GM08714 (cell line): ENCODE measurements around the gene ARAP3.

ENCODE experiments used
- H3K4me3 ChIP-seq: fragments of 200-500 bp; sonication (Bioruptor generic); 2 replicates; pipeline ENCODE4 v1.5.1; 2014; ENCODE audit warnings: mild to moderate bottlenecking, low read length, inconsistent platforms
- ZNF274 ChIP-seq: IDR thresholded peaks from 2 replicates; pipeline ENCODE4 v1.6.1; 2012; ENCODE audit warnings: mild to moderate bottlenecking, low read depth, low read length

The ARAP3 gene

DNA sequence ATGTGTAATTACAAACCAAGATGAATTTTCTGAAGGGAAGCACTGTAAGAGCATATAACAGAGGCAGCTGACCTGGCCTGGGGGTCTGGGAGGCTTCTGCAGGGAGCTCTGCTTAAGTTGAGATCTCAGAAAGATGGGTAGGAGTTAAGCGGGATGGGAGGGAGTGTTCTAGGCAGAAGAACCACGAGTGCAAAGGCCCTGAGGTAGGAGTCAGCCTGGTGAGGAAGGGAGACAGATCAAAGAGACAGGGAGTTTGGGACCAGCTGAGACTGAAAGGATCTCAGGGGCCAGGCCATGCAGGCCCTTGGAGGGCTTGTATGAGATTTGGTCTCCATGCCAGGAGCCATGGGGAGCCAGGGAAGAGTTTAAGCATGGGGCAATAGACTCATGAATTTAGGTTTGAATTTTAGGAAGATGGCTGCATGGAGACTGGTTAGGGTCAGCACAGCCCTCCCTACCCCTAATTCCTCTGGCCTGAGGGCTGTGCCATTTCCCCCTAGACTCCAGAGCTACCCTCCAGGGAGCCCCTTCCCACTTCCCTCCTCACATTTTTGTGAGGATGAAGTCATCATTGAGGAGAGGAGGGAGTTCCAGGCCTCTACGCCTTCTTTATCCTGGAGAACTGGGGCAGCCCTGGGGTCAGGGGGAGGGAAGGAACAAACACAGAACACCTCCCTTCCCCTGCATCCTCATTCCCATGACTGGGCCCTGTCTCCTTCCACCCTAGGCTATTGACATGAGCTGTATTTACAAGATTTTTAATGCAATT is 4.8 kb upstream of the ARAP3 start:
- H3K4me3 ChIP-seq: no peak overlapping the region
- no peak for TF ChIP-seq ZNF274

DNA sequence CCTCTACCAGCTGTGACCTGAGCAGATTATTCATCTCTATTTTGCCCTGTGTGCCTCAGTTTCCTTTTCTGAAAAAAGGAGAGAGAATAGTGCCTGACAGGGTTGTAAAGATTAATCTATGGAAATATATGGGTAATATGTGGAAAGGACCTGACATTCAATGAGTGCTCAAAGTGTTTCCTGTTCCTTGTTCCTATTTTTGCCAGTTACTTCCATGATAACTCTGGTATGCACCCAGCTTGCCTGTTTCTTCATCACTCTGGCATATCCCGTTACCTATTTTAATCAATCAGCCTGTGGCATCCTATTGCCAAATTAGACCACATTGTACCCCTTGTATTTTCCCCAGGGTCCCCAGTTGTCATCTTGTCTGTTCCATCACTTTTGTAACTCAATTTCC is 3.6 kb upstream of the ARAP3 start:
- no peak for TF ChIP-seq ZNF274
- H3K4me3 ChIP-seq: no peak overlapping the region

DNA sequence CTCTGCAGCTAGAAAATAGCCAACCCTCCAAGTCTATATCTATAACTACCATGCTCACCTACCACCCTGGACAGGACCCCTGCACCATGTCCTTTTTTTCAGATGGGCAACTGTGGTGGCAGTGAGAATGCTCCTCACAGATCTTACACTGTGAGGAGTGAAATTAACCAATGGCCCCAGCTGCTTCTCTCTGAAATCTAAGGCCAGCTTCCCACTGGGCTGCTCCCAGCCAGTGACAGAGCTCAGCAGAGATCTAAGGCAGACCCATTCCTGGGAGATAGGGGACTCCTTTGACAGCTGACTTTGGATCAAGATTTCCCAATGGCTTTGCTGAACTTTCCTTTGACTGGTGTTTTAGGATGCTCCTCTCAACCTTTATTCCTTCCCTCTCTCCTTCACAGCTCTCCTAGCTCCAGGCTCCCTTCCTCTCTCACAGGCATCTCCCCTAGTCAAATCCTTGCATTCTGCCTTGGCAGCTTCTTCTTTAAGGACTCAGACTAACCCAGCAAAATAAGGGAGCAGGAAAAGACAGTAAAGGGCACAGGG is 1.6 kb upstream of the ARAP3 start:
- no peak overlapping the region for H3K4me3 ChIP-seq
- no peak for TF ChIP-seq ZNF274

DNA sequence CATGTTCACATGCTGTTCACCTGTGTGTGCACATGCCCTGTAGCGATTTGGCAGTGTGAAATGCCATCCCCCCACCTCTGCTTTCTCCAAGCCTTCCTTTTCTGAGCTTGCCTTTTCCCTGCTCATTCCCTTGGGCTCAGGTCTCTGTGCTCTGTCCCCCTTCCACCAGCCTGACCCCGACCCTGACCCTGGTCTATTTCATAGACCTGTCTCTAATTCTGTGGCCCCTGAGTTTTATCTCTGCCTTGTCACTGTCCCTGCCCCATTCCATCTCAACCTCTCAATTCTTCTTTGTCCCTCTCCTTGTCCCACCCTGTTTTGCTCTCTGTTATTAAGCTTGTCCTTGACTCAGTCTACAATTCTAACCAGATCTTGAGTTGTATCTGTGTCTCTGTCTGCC is 735 bp downstream of the ARAP3 start:
- H3K4me3 ChIP-seq: no peak overlapping the region
- TF ChIP-seq ZNF274: no peak

DNA sequence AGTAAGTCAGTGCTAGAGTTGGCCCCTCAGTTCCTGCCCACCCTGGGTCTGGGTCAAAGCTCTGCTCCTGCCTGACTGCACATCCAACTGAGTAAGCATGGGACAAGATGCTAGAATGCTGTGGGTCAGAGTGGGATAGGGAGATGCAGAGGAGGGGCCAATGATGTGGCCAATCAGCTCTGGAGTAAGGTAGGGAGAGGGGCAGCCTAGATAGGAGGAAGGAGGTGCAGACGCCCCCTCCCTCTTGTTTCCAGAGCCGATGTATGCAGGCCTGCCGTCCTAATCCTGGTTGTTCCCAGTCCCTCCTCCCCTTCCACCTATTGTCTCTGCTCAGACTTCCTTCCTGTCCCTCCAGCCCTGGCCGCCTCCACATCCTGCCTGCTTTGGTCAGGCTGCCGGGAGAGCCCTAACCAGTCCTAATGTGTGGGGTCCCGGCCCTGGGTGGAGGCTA is 1.3 kb downstream of the ARAP3 start:
- TF ChIP-seq ZNF274: no peak
- H3K4me3 ChIP-seq: no peak overlapping the region

DNA sequence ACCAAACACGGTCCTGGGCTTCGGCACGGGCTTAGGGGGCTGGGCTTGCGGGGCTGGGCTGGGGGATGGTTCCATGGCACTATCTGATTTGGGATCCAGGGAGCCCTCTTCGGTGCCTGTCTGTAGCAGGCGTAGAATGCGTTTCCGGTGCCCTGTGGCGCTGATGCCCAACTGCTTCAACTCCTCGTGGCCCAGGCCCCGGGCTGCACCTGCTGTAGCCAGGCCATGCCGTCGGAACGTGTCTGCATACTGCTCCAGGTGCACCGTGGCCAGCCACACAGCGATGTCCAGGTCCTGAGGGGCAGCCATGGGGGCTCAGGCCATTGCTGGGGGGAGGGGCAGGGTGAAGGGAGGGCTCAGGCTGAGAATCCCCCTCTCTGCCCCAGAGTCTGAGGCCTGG is 1.9 kb downstream of the ARAP3 start:
- H3K4me3 ChIP-seq: no peak overlapping the region
- no peak for TF ChIP-seq ZNF274

DNA sequence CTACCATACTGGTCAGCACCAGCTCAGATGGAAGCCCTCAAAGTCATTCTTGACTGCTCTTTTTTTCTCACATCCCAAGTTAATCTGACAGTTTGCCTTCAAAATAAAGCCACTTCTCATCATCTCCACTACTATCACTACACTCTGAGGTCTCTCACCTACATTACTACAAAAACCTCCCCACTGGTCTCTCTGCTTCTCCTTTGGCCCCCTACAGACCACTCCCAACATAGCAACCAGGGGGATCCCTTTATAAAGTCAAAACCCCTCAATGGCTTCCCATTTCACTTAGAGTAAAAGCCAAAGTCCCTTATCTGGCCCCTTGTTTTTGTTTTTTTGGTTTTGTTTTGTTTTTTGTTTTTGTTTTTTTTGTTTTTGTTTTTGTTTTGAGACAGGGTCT is 4.6 kb downstream of the ARAP3 start:
- TF ChIP-seq ZNF274: no peak
- no peak overlapping the region for H3K4me3 ChIP-seq

DNA sequence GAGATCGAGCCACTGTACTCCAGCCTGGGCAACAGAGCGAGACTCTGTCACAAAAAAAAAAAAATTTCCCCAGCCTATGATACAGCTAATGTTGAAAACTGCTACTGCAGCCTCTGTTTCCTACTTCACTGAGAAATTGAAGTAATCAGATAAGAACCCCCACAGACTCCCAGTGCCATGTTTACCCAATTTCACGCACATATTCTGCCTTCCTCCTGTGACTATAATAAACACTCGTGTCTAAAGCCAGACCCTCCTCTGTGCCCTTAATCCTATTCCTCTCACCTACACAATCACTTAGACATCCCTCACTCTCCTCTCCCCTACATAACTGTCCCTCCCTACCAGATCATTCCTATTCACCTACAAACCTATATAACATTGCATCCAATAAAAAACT is 6.4 kb downstream of the ARAP3 start:
- no peak for TF ChIP-seq ZNF274
- no peak overlapping the region for H3K4me3 ChIP-seq

DNA sequence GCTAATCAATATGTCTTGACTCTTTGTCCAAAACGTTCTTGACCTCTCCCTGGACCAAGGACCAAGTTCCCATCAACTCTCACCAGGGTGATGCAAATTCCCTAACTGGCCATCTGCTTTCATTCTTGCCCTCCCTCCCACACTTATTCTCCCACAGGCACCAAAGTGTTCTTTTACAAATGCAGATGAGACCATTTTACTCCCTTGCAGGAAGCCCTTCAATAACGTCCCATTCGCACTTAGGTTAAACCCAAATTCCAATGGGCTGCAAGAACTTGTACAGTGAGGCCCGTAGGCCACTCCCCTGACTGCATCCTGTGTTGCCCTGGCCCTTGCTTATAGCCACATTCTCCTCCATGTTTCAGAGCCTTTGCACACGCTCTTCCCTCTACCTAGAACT is 7.3 kb downstream of the ARAP3 start:
- no peak for TF ChIP-seq ZNF274
- no peak overlapping the region for H3K4me3 ChIP-seq

DNA sequence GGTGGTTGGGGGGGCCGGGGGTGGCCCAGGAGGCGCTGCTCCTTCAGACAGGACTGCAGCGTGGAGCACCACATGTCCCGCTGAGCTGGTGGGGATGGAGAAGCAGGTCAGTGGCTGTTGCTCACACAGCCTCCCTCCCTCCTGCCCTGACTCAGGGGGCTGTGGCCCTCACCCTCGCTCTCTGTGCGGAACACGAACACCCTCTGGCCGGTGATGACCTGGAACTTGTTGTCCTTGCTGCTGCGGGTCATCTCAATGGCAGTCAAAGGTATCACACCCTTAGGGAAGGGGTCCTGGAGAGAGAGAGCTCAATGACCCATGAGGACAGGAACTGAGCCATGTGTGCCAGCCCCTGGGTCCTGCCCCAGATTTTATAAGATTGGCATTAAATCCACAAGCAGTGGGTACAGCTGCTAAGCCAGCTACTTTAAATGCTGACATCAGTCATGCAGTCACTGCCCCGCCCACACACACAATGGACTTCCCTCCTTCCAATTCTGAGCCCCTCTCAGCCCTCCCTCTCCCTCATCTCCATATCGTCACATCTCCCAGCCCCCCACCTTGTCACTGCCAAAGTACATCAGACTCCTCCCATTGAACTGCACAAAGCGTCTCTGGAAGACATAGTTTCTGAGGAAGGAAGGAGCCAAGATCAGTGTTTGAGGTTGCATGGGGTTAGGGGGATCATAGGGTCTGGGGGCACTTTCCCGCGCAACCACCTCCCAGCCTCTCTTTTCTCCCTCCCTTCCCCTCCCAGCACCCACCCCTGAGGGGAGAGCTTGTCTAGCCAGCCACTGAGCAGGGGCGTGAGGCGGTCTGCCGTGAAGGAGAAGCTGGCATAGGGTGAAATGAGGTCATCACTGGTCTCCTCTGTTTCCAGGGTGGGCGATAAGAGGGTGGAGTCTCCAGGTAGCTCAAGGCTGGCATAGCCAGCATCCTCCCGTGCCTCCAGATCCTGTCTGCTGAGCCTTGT is 8.9 kb downstream of the ARAP3 start:
- no peak for TF ChIP-seq ZNF274
- H3K4me3 ChIP-seq: no peak overlapping the region

DNA sequence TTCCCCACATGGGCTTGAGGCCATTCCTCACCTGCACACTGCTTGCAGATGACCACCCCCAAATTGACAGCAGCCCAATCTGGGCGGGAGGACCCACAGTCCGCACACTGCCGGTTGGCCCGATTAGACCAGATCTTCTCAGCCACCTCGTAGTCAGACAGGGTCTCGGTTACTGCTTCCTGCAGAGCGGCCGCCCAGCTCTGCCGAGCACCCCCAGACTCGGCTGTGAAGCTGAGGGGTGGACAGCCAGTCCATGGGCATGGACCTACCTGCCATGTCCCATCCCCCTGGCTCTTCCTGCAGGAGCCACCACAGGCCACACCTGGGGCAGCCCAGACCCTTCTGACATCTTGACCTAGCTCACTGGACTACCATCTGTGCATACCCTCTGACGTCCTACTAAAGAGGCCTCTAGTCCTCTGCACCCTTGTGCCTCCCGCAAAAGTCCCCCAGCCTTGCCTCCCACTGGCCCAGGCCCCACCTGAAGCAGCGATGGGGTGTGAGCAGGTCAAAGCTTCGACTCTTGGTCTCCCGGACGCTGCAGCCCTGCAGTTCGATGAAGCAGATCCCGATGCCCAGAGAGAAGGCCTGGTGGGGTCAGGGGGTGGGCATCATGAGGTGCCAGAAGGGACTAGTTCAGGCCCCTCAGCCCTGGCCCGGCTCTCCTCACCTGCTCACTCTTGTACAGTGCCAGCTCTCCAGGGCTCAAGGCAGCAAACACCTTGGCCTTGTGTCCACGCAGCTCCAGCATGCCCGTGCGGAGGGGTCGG is 9.8 kb downstream of the ARAP3 start:
- TF ChIP-seq ZNF274: no peak
- no peak overlapping the region for H3K4me3 ChIP-seq

DNA sequence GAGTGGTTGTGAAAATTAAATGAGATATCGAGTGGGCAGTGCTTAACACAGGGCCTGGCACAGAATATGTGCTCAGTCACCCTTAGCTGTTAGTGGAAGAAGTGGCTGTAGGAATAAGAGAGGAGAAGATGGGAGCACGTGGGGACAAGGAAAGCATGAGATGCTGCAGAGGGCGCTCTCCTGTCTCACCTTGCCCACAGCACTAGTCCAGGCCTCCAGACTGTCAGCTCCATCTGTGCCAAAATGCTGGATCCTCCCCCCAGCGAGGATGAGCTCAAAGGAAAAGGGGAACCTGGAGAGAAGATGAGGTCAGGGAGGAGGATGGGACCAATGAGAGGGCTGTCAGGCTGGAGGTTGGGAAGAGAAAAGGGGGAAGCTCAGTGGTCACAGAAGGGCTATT is 12.5 kb downstream of the ARAP3 start:
- no peak overlapping the region for H3K4me3 ChIP-seq

DNA sequence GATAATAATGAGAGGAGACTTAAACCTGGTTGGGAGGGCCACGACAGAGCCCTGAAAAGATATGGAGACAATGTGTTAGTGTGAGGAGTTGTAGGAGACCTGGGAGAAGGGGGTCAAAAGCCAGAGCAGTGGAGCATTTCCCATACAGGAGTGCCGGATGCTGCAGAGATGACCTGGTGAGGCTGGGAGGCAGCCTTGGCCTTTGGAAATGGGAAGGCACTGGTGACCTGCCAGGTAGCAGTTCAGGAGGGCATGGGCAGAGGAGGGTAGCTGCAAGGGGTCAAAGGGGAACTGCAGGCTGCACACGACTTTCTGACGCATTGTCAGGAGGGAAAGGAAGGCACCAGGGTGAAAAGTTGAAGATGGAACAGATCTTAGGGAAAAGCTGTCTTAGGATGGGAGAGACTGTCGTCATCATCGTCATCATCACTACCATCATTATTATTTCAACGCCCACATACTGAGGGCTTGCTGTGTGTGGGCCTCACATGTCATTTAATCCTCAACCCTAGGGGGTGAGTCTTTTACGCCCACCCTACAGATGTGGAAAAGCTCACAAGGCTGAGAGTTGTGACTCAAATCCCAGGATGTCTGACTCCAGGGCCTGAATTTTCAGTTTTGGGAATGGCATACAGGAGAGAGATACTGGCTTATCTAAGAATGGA is 13.3 kb downstream of the ARAP3 start:
- no peak for TF ChIP-seq ZNF274
- no peak overlapping the region for H3K4me3 ChIP-seq

More for the DNA sequence above, 12.5 kb downstream of the ARAP3 start:
- TF ChIP-seq ZNF274: no peak
